ENCODE data around the gene RBCK1. TPM values are rescaled to one million over a fixed set of nuclear protein-coding genes. Genes with fewer than 3 reads are reported as not detected.

Gene RBCK1
- total RNA-seq (2022; extraction: Qiagen RNA extraction; ENCODE audit: low read depth), result 100 to 148 TPM (median 138 TPM) in 5 replicates

GRCh38 chr20:407953-408842, at the start of gene RBCK1:
Gene RBCK1, plus strand, starts transcription at chr20:408299. Its CDS starts 459 bp downstream, at chr20:408758.

GRCh38 chr20:462199-462991, 54.3 kb downstream of the RBCK1 start, which contains the start of gene TBC1D20:
Gene TBC1D20, minus strand, starts transcription at chr20:462533. Its CDS starts 128 bp downstream, at chr20:462405.

Other genes starting within 250 kb of the RBCK1 start
- gene DEFB128, start 218.6 kb upstream of the RBCK1 start, total RNA-seq (2022; extraction: Qiagen RNA extraction; ENCODE audit: low read depth), result not detected in 5 replicates
- not detected in 5 replicates for gene DEFB129, start 181.0 kb upstream of the RBCK1 start, total RNA-seq (2022; extraction: Qiagen RNA extraction; ENCODE audit: low read depth)
- not detected in 5 replicates for gene DEFB132, start 150.6 kb upstream of the RBCK1 start, total RNA-seq (2022; extraction: Qiagen RNA extraction; ENCODE audit: low read depth)
- 9.9 to 12.6 TPM (median 11.5 TPM) in 5 replicates for gene C20orf96, start 117.5 kb upstream of the RBCK1 start, total RNA-seq (2022; extraction: Qiagen RNA extraction; ENCODE audit: low read depth)
- 17.4 to 24.5 TPM (median 21.9 TPM) in 5 replicates for gene ZCCHC3, start 110.7 kb upstream of the RBCK1 start, total RNA-seq (2022; extraction: Qiagen RNA extraction; ENCODE audit: low read depth)
- 17.9 to 33.9 TPM (median 29.0 TPM) in 5 replicates for gene SOX12, start 82.7 kb upstream of the RBCK1 start, total RNA-seq (2022; extraction: Qiagen RNA extraction; ENCODE audit: low read depth)
- 44.0 to 66.8 TPM (median 61.8 TPM) in 5 replicates for gene NRSN2, start 61.2 kb upstream of the RBCK1 start, total RNA-seq (2022; extraction: Qiagen RNA extraction; ENCODE audit: low read depth)
- gene TRIB3, start 27.5 kb upstream of the RBCK1 start, total RNA-seq (2022; extraction: Qiagen RNA extraction; ENCODE audit: low read depth), result 32.3 to 52.4 TPM (median 48.4 TPM) in 5 replicates
- gene TBC1D20, start 54.2 kb downstream of the RBCK1 start, total RNA-seq (2022; extraction: Qiagen RNA extraction; ENCODE audit: low read depth), result 28.9 to 35.2 TPM (median 35.0 TPM) in 5 replicates
- gene CSNK2A1, start 135.5 kb downstream of the RBCK1 start, total RNA-seq (2022; extraction: Qiagen RNA extraction; ENCODE audit: low read depth), result 128 to 210 TPM (median 151 TPM) in 5 replicates
- not detected in 5 replicates for gene TCF15, start 202.0 kb downstream of the RBCK1 start, total RNA-seq (2022; extraction: Qiagen RNA extraction; ENCODE audit: low read depth)
- 219 to 282 TPM (median 228 TPM) in 5 replicates for gene SRXN1, start 244.9 kb downstream of the RBCK1 start, total RNA-seq (2022; extraction: Qiagen RNA extraction; ENCODE audit: low read depth)

All from A549 treated with ZK216348 at 1 μM for 4 hours (cell line).